HepG2 (cell line): ENCODE data around the gene MXRA8. TPM values are rescaled to one million over a fixed set of nuclear protein-coding genes. Genes with fewer than 3 reads are reported as not detected.
A peak's percentile ranks its signal among the peaks of the same experiment; 100 is the strongest.

ENCODE experiments used
- CCDC6 ChIP-seq: sonication (generic); formaldehyde crosslinking; IDR thresholded peaks from 2 replicates; pipeline ENCODE4 v1.8.1; 2022; ENCODE audit warnings: mild to moderate bottlenecking, missing genetic modification reagents, moderate library complexity
- FLYWCH1 ChIP-seq: sonication (generic); formaldehyde crosslinking; IDR thresholded peaks from 2 replicates; pipeline ENCODE4 v1.8.1; 2023; ENCODE audit warnings: mild to moderate bottlenecking, missing genetic modification reagents
- FOXC1 ChIP-seq: sonication (generic); formaldehyde crosslinking; IDR thresholded peaks from 2 replicates; pipeline ENCODE4 v1.8.0; 2022; ENCODE audit warnings: mild to moderate bottlenecking, missing genetic modification reagents, borderline replicate concordance
- HMGXB4 ChIP-seq, 2 experiments: sonication (generic) in 1 of 2; formaldehyde crosslinking in 1 of 2; IDR thresholded peaks; 2 replicates each; pipeline versions ENCODE4 v1.4.0 to v1.6.1; 2018 to 2020; ENCODE audit warnings: missing genetic modification reagents in 2 of 2, borderline replicate concordance in 1 of 2, low read depth in 1 of 2, mild to moderate bottlenecking in 1 of 2, missing biosample characterization in 1 of 2
- HNRNPK ChIP-seq: fragments of 200-400 bp; formaldehyde crosslinking; IDR thresholded peaks from 2 replicates; pipeline ENCODE4 v1.6.1; 2018; ENCODE audit warnings: low read length, low read depth, moderate library complexity, mild to moderate bottlenecking; ENCODE audit not compliant: poor library complexity, severe bottlenecking
- IKZF1 ChIP-seq: fragments of 450-650 bp; IDR thresholded peaks from 2 replicates; pipeline ENCODE4 v1.7.1; 2016
- ISX ChIP-seq: sonication (generic); formaldehyde crosslinking; conservative IDR thresholded peaks from 2 replicates; pipeline ENCODE4 v1.5.0; 2020; ENCODE audit warnings: missing genetic modification reagents
- KDM5A ChIP-seq: fragments of 200-600 bp; sonication (generic); IDR thresholded peaks from 2 replicates; pipeline ENCODE4 v1.7.0; 2018; ENCODE audit warnings: antibody characterized with exemption, mild to moderate bottlenecking, low read length, borderline replicate concordance
- PRDM15 ChIP-seq: sonication (generic); formaldehyde crosslinking; IDR thresholded peaks from 2 replicates; pipeline ENCODE4 v1.4.0; 2020; ENCODE audit warnings: missing genetic modification reagents
- RBAK ChIP-seq: sonication (generic); formaldehyde crosslinking; IDR thresholded peaks from 2 replicates; pipeline ENCODE4 v1.5.1; 2020; ENCODE audit warnings: mild to moderate bottlenecking, missing genetic modification reagents
- SMC3 ChIP-seq: IDR thresholded peaks from 2 replicates; pipeline ENCODE4 v1.6.1; 2011; ENCODE audit warnings: low read length, improper control_type of control experiment
- ZFP36L2 ChIP-seq: sonication (generic); formaldehyde crosslinking; IDR thresholded peaks from 2 replicates; pipeline ENCODE4 v1.4.0; 2020; ENCODE audit warnings: missing genetic modification reagents
- ZNF737 ChIP-seq: sonication (generic); formaldehyde crosslinking; IDR thresholded peaks from 2 replicates; pipeline ENCODE4 v1.5.0; 2020; ENCODE audit warnings: missing genetic modification reagents, mild to moderate bottlenecking, borderline replicate concordance
- polyA plus RNA-seq, 8 experiments: library from polyadenylated mRNA; depleted of rRNA in 3 of 8; stranded (reverse) in 7 of 8; unstranded in 1 of 8; fragments of >200 nt; fragmentation: Illumina TruSeq in 4 of 8; extraction: Trizol in 4 of 8; gene quantifications; 2 replicates each; pipeline versions ENCODE4 v1.2.1 to v1.2.3, GENCODE V29; 2011 to 2016; ENCODE audit warnings: low read depth in 4 of 8, missing spikeins in 1 of 8, mixed read lengths in 1 of 8; ENCODE audit not compliant: insufficient read depth in 1 of 8
- total RNA-seq, 5 experiments: library from RNA; depleted of rRNA; stranded (reverse); fragments of >200 nt; fragmentation: Illumina TruSeq; extraction: Trizol; gene quantifications; 2 replicates each; pipeline ENCODE4 v1.2.3, GENCODE V29; 2016; ENCODE audit warnings: low read depth in 1 of 5
- TF ChIP-seq, protein P1 (sequence below): sonication (generic); formaldehyde crosslinking; IDR thresholded peaks from 2 replicates; pipeline ENCODE4 v1.5.1; 2020; ENCODE audit warnings: mild to moderate bottlenecking, missing genetic modification reagents
- TF ChIP-seq, protein P2 (sequence below): sonication (generic); formaldehyde crosslinking; IDR thresholded peaks from 2 replicates; pipeline ENCODE4 v1.8.1; 2023; ENCODE audit warnings: mild to moderate bottlenecking, missing genetic modification reagents
- TF ChIP-seq, protein P3 (sequence below): sonication (generic); formaldehyde crosslinking; IDR thresholded peaks from 2 replicates; pipeline ENCODE4 v1.8.0; 2022; ENCODE audit warnings: mild to moderate bottlenecking, missing genetic modification reagents, moderate library complexity

MXRA8 gene
- total and polyA plus RNA-seq, 2 of the 13 experiments (the other 11 are each of a cell fraction or from before 2014, with no cell fraction given), result 19.8 to 44.8 TPM

- TF ChIP-seq HMGXB4 (CRISPR knock-in tag; IDR thresholded peaks at IDR 0.05; ENCODE audit: borderline replicate concordance in 1 of 2, low read depth in 1 of 2), result peak; percentile 92 to 93
- no peak for TF ChIP-seq ZNF737
- TF ChIP-seq SMC3, result no peak
- TF ChIP-seq KDM5A, result peak; percentile 90
- TF ChIP-seq, protein P1, sequence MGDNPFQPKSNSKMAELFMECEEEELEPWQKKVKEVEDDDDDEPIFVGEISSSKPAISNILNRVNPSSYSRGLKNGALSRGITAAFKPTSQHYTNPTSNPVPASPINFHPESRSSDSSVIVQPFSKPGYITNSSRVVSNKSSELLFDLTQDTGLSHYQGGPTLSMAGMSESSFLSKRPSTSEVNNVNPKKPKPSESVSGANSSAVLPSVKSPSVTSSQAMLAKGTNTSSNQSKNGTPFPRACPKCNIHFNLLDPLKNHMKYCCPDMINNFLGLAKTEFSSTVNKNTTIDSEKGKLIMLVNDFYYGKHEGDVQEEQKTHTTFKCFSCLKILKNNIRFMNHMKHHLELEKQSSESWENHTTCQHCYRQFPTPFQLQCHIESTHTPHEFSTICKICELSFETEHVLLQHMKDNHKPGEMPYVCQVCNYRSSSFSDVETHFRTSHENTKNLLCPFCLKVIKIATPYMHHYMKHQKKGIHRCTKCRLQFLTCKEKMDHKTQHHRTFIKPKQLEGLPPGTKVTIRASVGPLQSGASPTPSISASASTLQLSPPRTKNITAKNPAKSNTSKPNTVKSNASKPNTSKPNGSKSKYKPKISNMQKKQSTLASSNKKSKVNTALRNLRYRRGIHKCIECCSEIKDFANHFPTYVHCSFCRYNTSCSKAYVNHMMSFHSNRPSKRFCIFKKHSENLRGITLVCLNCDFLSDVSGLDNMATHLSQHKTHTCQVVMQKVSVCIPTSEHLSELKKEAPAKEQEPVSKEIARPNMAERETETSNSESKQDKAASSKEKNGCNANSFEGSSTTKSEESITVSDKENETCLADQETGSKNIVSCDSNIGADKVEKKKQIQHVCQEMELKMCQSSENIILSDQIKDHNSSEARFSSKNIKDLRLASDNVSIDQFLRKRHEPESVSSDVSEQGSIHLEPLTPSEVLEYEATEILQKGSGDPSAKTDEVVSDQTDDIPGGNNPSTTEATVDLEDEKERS (CRISPR knock-in tag), result 0 out of 2 replicates have a peak, but pooled peaks have one; percentile 0
- no peak for TF ChIP-seq PRDM15 (CRISPR knock-in tag)
- TF ChIP-seq RBAK, result no peak
- peak; percentile 37 for TF ChIP-seq ISX (CRISPR knock-in tag)
- TF ChIP-seq, protein P2, sequence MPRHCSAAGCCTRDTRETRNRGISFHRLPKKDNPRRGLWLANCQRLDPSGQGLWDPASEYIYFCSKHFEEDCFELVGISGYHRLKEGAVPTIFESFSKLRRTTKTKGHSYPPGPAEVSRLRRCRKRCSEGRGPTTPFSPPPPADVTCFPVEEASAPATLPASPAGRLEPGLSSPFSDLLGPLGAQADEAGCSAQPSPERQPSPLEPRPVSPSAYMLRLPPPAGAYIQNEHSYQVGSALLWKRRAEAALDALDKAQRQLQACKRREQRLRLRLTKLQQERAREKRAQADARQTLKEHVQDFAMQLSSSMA, result peak; percentile 53; the same call in 1 of the 2 replicates
- TF ChIP-seq, protein P3, sequence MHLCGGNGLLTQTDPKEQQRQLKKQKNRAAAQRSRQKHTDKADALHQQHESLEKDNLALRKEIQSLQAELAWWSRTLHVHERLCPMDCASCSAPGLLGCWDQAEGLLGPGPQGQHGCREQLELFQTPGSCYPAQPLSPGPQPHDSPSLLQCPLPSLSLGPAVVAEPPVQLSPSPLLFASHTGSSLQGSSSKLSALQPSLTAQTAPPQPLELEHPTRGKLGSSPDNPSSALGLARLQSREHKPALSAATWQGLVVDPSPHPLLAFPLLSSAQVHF (CRISPR knock-in tag), result peak; percentile 84
- TF ChIP-seq FLYWCH1 (CRISPR knock-in tag), result no peak
- peak; percentile 29; the same call in 1 of the 2 replicates for TF ChIP-seq CCDC6 (CRISPR knock-in tag)
- TF ChIP-seq HNRNPK, result peak; percentile 70
- no peak for TF ChIP-seq IKZF1
- TF ChIP-seq ZFP36L2 (CRISPR knock-in tag), result peak; percentile 76; the same call in 1 of the 2 replicates
- peak; percentile 92; the same call in 1 of the 2 replicates for TF ChIP-seq FOXC1 (CRISPR knock-in tag)
Measured at GRCh38 chr1:1406821-1407635, 48.7 kb upstream of the MXRA8 start, which contains the start of gene MRPL20 (continued).
